Heart left ventricle (tissue), 16 donors: Measurements from ENCODE around the gene ZC3H18. TPM values are rescaled to one million over a fixed set of nuclear protein-coding genes. Genes with fewer than 3 reads are reported as not detected.
A peak's percentile ranks its signal among the peaks of the same experiment; 100 is the strongest.

Source experiments
- ATAC-seq, 4 donors: fragments of 200-7000 bp; cut with Tn5 transposase; one replicate each; pipeline ENCODE4 v1.9.1; 2020 to 2022; ENCODE audit warnings: moderate library complexity in 4 of 4, mild to moderate bottlenecking in 3 of 4, moderate number of reproducible peaks in 1 of 4
- DNase-seq, 5 donors: peaks; one replicate each; pipeline ENCODE4 v3.0.0-alpha.2; 2020
- H3K27ac ChIP-seq, 12 donors: fragments of 200-600 bp; sonication (generic) in 4 of 12; one replicate each; pipeline versions ENCODE4 v1.5.0 to v1.8.0; 2016 to 2022; ENCODE audit warnings: mild to moderate bottlenecking in 2 of 12
- H3K27me3 ChIP-seq, 9 donors: fragments of 200-600 bp; sonication (generic) in 2 of 9; one replicate each; pipeline versions ENCODE4 v1.5.1 to v1.8.0; 2016 to 2022; ENCODE audit warnings: mild to moderate bottlenecking in 3 of 9
- H3K36me3 ChIP-seq, 9 donors: fragments of 200-600 bp; sonication (generic) in 2 of 9; one replicate each; pipeline versions ENCODE4 v1.5.0 to v1.8.0; 2018 to 2022; ENCODE audit warnings: mild to moderate bottlenecking in 2 of 9
- H3K4me1 ChIP-seq, 12 donors: fragments of 200-600 bp; sonication (generic) in 4 of 12; one replicate each; pipeline versions ENCODE4 v1.5.0 to v1.8.0; 2016 to 2022; ENCODE audit warnings: mild to moderate bottlenecking in 3 of 12
- H3K4me3 ChIP-seq, 12 donors: fragments of 200-600 bp; sonication (generic) in 4 of 12; one replicate each; pipeline versions ENCODE4 v1.5.0 to v1.8.0; 2017 to 2022; ENCODE audit warnings: mild to moderate bottlenecking in 9 of 12, moderate library complexity in 4 of 12
- H3K9me3 ChIP-seq, 12 donors: fragments of 200-600 bp; sonication (generic) in 4 of 12; one replicate each; pipeline versions ENCODE4 v1.5.0 to v1.8.0; 2016 to 2022; ENCODE audit warnings: mild to moderate bottlenecking in 1 of 12
- POLR2A ChIP-seq, 2 donors: fragments of 450-650 bp; IDR thresholded peaks; one replicate each; pipeline ENCODE4 v1.6.1; 2017; ENCODE audit warnings: antibody characterized with exemption in 2 of 2, mild to moderate bottlenecking in 2 of 2, moderate library complexity in 2 of 2
- WGBS, 4 donors: extraction: QIAGEN DNeasy Blood & Tissue Kit in 2 of 4; methylation state at CpG; one replicate each; pipeline versions ENCODE4 v1.1.5 to v1.1.7; 2013 to 2018; 5-methylcytosine and 5-hydroxymethylcytosine counted together
- intact Hi-C, 10 donors: fragments of 100-400 bp; cut with DNase I; formaldehyde crosslinking; loops; one replicate each; pipeline versions ENCODE4 v1.11.1 to v1.14.2; 2022
- polyA plus RNA-seq, 2 donors: library from polyadenylated mRNA; stranded (reverse); fragments of 200-250 nt; gene quantifications; one replicate each; pipeline ENCODE4 v1.2.3, GENCODE V29; 2013
- total RNA-seq, 9 donors: library from RNA; depleted of rRNA in 2 of 9; stranded (reverse); fragments of >200 nt in 2 of 9; fragmentation: NEBNext Ultra II Directional in 3 of 9; extraction: Animal tissue kit (Norgen Biotek cat#: 25700) in 3 of 9; gene quantifications; one replicate each; pipeline versions ENCODE4 v1.1.0 to v1.2.4, GENCODE V29; 2016 to 2023
- TF ChIP-seq, protein P1 (sequence below), 12 donors: fragments of 200-600 bp; sonication (generic) in 4 of 12; IDR thresholded peaks; one replicate each; pipeline versions ENCODE4 v1.5.0 to v1.8.0; 2018 to 2022; ENCODE audit warnings: antibody characterized with exemption in 12 of 12, mild to moderate bottlenecking in 5 of 12
- donor health status: ischemic (EF 13 %, LVEDD 7.1; RV severe dilation, severe dysfunction).
- donor health status: healthy with polysubstance abuse.
- donor health status: DM: no; HTN: yes; CAD: no.
- donor health status: DM: no; HTN: no; CAD: no.
- donor health status: ischemic (EF 25% LVEDD 6.9; RV normal size, moderate dysfunction).
- donor health status: ischemic (EF 25% LVEDD 5.7; RV mildly dilated, moderate dysfunction).
- donor health status: healthy.
- donor health status: DM: yes; HTN: yes; CAD: no.
- donor health status: ischemic (EF 35%, LVEDD 5.7; RV mildly dilated, moderate dysfunction).
- donor health status: nonischemic (EF 11% LVEDD 7.7; RV severe dilation, severe dysfunction).
- donor health status: DM: yes; HTN: yes; CAD: no.
- donor health status: PGD.
- donor health status: ischemic (EF 29% LVEDD 5.4; RV normal size, mild dysfunction).
- donor health status: nonischemic (EF 23%, LVEDD 6.1; RV moderate dilation, normal function).

Gene ZC3H18
- total and polyA plus RNA-seq, 11 donors: 8.4 to 28.4 (median 21.9) TPM

DNA sequence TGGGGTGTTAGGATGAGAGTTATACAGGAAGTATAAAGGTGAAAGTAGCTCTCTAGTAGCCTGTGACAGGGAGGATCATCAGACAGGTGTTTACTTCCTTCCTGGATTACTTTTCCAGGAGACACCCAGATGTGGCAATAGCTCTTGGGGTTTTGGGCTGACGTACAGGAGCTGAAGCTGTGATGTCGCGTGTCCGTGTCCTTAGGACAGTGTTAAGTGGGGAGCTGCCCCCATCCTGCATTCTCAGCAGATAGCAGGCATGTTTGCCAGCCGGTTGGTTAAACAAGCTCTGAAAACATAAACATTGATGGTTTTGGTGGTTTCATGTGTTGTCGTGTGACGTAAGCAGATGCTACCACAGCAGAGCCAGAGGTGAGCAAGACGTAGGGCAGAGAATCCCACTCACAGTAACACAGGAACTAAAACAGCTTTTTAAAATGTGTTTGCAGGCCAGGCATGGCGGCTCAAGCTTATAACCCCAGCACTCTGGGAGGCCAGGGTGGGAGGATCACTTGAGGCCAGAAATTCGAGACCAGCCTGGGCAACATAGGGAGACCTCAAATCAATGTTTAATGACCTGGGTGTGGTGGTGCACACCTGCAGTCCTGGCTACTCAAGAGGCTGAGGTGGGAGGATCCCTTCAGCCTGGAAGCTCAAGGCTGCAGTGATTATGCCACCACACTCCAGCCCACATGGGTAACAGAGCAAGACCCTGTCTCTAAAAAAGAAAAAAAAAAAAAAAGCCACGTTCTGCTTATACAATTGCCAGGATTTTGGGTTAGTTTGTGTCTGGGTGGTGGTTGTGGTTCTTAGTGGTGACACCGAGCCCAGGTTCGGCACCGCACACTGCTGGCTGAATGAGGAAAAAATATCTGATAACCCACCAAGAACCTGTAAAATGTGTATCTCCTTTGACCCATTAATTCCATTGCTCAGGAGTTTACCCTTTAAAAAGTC lies 49.9 kb downstream of the ZC3H18 start:
- Histone ChIP-seq H3K27me3 (no peaks in the 10 kb centered on the region), H3K4me3 (no peak overlapping the region), H3K36me3 (peaks cover 3 to 62% (median 38%) of the 10 kb centered on the region in 9 donors), H3K9me3 (no peaks in the 10 kb centered on the region), H3K4me1 (peaks cover 0 to 37% (median 14%) of the 10 kb centered on the region in 12 donors), H3K27ac (peak overlapping the region in 2 of 12 donors; percentile 30 to 62)
- DNase-seq (no peak), ATAC-seq (peak in 1 of 4 donors; percentile 17)
- intact Hi-C loops: no loop called here
- WGBS, 4 donors: 94 to 96% (median 95%) methylated on average over 14 of the region's 14 CpGs
- TF ChIP-seq, protein P1, sequence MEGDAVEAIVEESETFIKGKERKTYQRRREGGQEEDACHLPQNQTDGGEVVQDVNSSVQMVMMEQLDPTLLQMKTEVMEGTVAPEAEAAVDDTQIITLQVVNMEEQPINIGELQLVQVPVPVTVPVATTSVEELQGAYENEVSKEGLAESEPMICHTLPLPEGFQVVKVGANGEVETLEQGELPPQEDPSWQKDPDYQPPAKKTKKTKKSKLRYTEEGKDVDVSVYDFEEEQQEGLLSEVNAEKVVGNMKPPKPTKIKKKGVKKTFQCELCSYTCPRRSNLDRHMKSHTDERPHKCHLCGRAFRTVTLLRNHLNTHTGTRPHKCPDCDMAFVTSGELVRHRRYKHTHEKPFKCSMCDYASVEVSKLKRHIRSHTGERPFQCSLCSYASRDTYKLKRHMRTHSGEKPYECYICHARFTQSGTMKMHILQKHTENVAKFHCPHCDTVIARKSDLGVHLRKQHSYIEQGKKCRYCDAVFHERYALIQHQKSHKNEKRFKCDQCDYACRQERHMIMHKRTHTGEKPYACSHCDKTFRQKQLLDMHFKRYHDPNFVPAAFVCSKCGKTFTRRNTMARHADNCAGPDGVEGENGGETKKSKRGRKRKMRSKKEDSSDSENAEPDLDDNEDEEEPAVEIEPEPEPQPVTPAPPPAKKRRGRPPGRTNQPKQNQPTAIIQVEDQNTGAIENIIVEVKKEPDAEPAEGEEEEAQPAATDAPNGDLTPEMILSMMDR (IDR thresholded peaks at IDR 0.05): no peak
- no peak for TF ChIP-seq POLR2A (IDR thresholded peaks at IDR 0.05)

- H3K27ac ChIP-seq: no peak overlapping the region
- H3K27me3 ChIP-seq: no peaks in the 10 kb centered on the region
- intact Hi-C loops: no loop called here
- H3K4me3 ChIP-seq: no peak overlapping the region
- ATAC-seq (no peak), DNase-seq (peak in 1 of 5 donors; percentile 18)
- H3K4me1 ChIP-seq: peaks cover 0 to 20% (median 8%) of the 10 kb centered on the region in 12 donors
- peaks cover 3 to 78% (median 57%) of the 10 kb centered on the region in 9 donors for H3K36me3 ChIP-seq
- WGBS, 4 donors: 91 to 94% (median 93%) methylated on average over 19 of the region's 19 CpGs
- TF ChIP-seq, protein P1 (IDR thresholded peaks at IDR 0.05): no peak
- TF ChIP-seq POLR2A (IDR thresholded peaks at IDR 0.05): no peak
- no peaks in the 10 kb centered on the region for H3K9me3 ChIP-seq
Observed at GRCh38 chr16:88622125-88622524, 51.9 kb downstream of the ZC3H18 start.

GRCh38 chr16:88622866-88623265 lies 52.7 kb downstream of the ZC3H18 start:
- H3K27ac ChIP-seq: no peak overlapping the region
- ATAC-seq (no peak), DNase-seq (peak in 1 of 5 donors; percentile 11)
- peaks cover 3 to 81% (median 61%) of the 10 kb centered on the region in 9 donors for H3K36me3 ChIP-seq
- intact Hi-C loops: no loop called here
- H3K27me3 ChIP-seq: no peaks in the 10 kb centered on the region
- H3K4me1 ChIP-seq: peaks cover 0 to 21% (median 8%) of the 10 kb centered on the region in 12 donors
- H3K9me3 ChIP-seq: no peaks in the 10 kb centered on the region
- TF ChIP-seq, protein P1 (IDR thresholded peaks at IDR 0.05): no peak
- no peak for TF ChIP-seq POLR2A (IDR thresholded peaks at IDR 0.05)
- 95 to 97% (median 96%) methylated on average over 29 of the region's 29 CpGs for WGBS, 4 donors
- no peak overlapping the region for H3K4me3 ChIP-seq

GRCh38 chr16:88623858-88624257 lies 53.7 kb downstream of the ZC3H18 start:
- ATAC-seq (no peak), DNase-seq (no peak)
- TF ChIP-seq, protein P1 (IDR thresholded peaks at IDR 0.05): no peak
- TF ChIP-seq POLR2A (IDR thresholded peaks at IDR 0.05): no peak
- Histone ChIP-seq H3K36me3 (peaks cover 3 to 82% (median 64%) of the 10 kb centered on the region in 9 donors), H3K4me3 (no peak overlapping the region), H3K9me3 (no peaks in the 10 kb centered on the region), H3K4me1 (peaks cover 1 to 23% (median 7%) of the 10 kb centered on the region in 12 donors), H3K27ac (no peak overlapping the region), H3K27me3 (no peaks in the 10 kb centered on the region)
- WGBS, 4 donors: 93 to 98% (median 95%) methylated on average over 13 of the region's 13 CpGs
- intact Hi-C loops: no loop called here
